Measurements from ENCODE around the gene NAV2.

The NAV2 gene

DNA sequence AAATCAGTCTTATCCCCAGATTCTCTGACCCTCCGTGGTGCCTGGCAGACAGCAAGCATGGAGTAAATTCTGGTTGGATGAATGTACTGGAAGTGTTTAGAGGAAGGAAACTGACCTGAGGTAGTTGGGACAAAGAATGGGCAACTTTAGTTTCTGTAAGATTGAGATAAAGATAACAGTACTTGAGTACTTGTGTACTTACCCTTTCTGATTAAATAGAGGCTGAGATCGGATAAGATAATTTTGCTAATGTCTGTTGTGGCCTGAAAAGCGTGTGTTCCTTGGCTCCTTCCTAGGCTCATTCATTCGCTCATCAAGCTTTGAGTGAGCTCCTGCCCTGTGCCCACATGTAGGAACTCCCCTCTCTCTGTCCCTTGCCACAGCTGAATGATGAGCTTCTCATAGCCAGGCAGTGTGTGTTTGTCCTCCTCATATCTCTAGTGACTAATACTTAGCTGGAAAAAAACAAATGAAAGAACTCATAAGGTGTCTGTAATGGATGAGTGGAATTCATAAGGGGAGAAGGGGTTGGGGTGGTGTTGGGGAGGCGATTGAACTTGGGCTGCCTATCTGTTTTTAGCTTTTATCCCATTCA, 329.5 kb downstream of the NAV2 start:
- Histone ChIP-seq H3K27me3 (no peaks in the 10 kb centered on the region), H3K27ac (no peak overlapping the region), H3K4me3 (ENCODE audit: low read depth in 1 of 2, low read length in 1 of 2) (no peak overlapping the region), H3K9me3 (no peaks in the 10 kb centered on the region), H3K4me1 (ENCODE audit: control insufficient read depth in 1 of 2, insufficient read depth in 1 of 2, low read depth in 1 of 2, low read length in 1 of 2) (peaks cover 5 to 18% of the 10 kb centered on the region in 2 experiments), H3K36me3 (peaks cover 39% of the 10 kb centered on the region)
- TF ChIP-seq, protein P1, sequence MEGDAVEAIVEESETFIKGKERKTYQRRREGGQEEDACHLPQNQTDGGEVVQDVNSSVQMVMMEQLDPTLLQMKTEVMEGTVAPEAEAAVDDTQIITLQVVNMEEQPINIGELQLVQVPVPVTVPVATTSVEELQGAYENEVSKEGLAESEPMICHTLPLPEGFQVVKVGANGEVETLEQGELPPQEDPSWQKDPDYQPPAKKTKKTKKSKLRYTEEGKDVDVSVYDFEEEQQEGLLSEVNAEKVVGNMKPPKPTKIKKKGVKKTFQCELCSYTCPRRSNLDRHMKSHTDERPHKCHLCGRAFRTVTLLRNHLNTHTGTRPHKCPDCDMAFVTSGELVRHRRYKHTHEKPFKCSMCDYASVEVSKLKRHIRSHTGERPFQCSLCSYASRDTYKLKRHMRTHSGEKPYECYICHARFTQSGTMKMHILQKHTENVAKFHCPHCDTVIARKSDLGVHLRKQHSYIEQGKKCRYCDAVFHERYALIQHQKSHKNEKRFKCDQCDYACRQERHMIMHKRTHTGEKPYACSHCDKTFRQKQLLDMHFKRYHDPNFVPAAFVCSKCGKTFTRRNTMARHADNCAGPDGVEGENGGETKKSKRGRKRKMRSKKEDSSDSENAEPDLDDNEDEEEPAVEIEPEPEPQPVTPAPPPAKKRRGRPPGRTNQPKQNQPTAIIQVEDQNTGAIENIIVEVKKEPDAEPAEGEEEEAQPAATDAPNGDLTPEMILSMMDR (IDR thresholded peaks at IDR 0.05) = no peak

DNA sequence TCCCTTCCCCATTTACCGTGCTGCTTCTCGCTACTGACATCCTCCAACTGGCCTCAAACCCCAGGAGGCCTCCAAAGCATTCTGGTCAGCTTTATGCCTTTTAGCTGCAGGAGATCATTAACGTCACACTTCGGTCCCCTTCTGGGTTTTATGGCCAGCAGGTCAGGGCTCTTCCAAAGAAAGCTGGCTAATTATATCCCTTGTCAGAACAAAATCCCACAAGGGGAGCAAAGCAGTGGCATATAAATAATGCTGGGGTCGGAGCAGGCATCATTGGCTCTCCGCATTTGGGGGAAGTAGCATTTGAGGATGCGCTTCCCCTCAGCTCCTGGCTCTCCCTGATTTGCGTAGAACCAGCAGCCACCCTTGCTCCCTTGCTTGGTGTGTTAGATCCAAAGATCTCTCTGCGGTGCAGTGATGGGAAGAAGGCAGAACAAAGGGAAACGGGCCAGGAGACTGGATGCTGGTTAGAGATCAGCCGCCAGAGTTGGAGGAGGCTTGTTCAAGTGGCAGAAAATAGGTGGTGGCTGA, 330.2 kb downstream of the NAV2 start:
- peaks cover 33% of the 10 kb centered on the region for H3K36me3 ChIP-seq
- TF ChIP-seq, protein P1 (IDR thresholded peaks at IDR 0.05) = no peak
- peaks cover 5 to 26% of the 10 kb centered on the region in 2 experiments for H3K4me1 ChIP-seq (ENCODE audit: control insufficient read depth in 1 of 2, insufficient read depth in 1 of 2, low read depth in 1 of 2, low read length in 1 of 2)
- no peaks in the 10 kb centered on the region for H3K9me3 ChIP-seq
- no peak overlapping the region for H3K4me3 ChIP-seq (ENCODE audit: low read depth in 1 of 2, low read length in 1 of 2)
- no peak overlapping the region for H3K27ac ChIP-seq
- H3K27me3 ChIP-seq = no peaks in the 10 kb centered on the region

DNA sequence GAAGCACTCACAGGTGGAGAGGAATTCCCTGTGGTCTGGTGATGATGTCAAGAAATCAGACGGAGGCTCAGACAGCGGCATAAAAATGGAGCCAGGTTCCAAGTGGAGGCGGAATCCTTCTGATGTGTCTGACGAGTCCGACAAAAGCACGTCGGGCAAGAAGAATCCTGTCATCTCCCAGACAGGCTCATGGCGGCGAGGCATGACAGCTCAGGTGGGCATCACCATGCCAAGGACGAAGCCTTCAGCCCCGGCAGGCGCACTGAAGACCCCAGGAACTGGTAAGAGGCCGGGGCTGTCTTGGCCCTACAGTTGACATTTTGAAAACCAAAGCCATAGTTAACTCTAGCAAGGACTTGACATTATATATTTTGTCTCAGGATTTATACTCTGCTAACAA, 331.4 kb downstream of the NAV2 start:
- Histone ChIP-seq H3K36me3 (peaks cover 28% of the 10 kb centered on the region), H3K4me1 (ENCODE audit: control insufficient read depth in 1 of 2, insufficient read depth in 1 of 2, low read depth in 1 of 2, low read length in 1 of 2) (peaks cover 5 to 27% of the 10 kb centered on the region in 2 experiments), H3K27me3 (no peaks in the 10 kb centered on the region), H3K27ac (no peak overlapping the region), H3K4me3 (ENCODE audit: low read depth in 1 of 2, low read length in 1 of 2) (no peak overlapping the region), H3K9me3 (no peaks in the 10 kb centered on the region)
- TF ChIP-seq, protein P1 (IDR thresholded peaks at IDR 0.05) = no peak

DNA sequence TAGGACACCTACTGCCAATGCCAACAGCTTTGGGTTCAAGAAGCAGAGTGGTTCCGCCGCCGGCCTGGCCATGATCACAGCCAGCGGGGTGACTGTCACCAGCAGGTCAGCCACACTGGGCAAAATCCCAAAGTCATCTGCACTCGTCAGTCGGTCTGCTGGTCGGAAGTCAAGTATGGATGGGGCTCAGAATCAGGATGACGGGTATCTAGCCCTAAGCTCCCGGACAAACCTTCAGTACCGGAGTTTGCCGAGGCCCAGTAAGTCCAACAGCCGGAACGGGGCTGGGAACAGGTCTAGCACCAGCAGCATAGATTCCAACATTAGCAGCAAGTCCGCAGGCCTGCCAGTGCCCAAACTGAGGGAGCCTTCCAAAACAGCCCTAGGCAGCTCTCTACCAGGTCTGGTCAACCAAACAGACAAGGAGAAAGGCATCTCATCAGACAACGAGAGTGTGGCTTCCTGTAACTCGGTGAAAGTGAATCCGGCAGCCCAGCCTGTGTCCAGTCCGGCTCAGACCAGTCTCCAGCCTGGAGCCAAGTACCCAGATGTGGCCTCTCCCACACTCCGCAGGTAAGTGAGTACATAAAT, 332.6 kb downstream of the NAV2 start:
- Histone ChIP-seq H3K4me1 (ENCODE audit: control insufficient read depth in 1 of 2, insufficient read depth in 1 of 2, low read depth in 1 of 2, low read length in 1 of 2) (peaks cover 5 to 27% of the 10 kb centered on the region in 2 experiments), H3K4me3 (ENCODE audit: low read depth in 1 of 2, low read length in 1 of 2) (no peak overlapping the region), H3K9me3 (no peaks in the 10 kb centered on the region), H3K36me3 (peaks cover 30% of the 10 kb centered on the region), H3K27me3 (no peaks in the 10 kb centered on the region), H3K27ac (no peak overlapping the region)
- TF ChIP-seq, protein P1 (IDR thresholded peaks at IDR 0.05) = no peak

DNA sequence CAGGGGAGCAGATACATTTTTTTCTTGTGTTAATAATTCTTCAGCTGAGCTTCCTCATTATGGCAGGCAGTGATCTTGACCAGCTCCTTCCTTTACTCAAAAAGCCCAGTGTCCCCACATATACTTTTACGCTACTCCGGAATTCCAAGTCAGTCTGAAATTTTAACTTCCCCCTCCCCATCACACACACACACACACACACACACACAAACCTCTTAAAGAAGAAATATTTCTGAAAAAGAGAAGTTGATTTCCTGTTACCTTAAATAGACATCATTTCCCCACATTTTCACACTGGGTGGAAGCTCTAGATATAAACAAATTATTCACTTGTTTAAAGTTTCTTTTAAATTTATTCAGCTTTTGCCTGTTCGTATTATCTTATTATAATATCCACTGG, 333.8 kb downstream of the NAV2 start:
- Histone ChIP-seq H3K9me3 (no peaks in the 10 kb centered on the region), H3K27ac (peak overlapping the region; percentile 67), H3K4me1 (ENCODE audit: control insufficient read depth in 1 of 2, insufficient read depth in 1 of 2, low read depth in 1 of 2, low read length in 1 of 2) (peaks cover 5 to 27% of the 10 kb centered on the region in 2 experiments), H3K27me3 (no peaks in the 10 kb centered on the region), H3K4me3 (ENCODE audit: low read depth in 1 of 2, low read length in 1 of 2) (no peak overlapping the region), H3K36me3 (peaks cover 39% of the 10 kb centered on the region)
- TF ChIP-seq, protein P1 (IDR thresholded peaks at IDR 0.05) = no peak

Measured in neutrophil (primary cell).